T-helper 1 cell treated with Interleukin-12 subunit alpha and Interleukin-12 subunit beta and Interleukin-4 antibody, amounts not matched to agents 30 μg/mL and 1 μg/mL, for 36 hours (primary cell): ENCODE measurements around the gene MRPL14.

ENCODE experiments used
- H3K27ac Mint-ChIP-seq: one replicate; pipeline ENCODE4 v1.8.0; 2021; ENCODE audit warnings: mild to moderate bottlenecking, mixed read lengths
- H3K27me3 Mint-ChIP-seq: one replicate; pipeline ENCODE4 v1.8.0; 2021; ENCODE audit warnings: low read depth, mixed read lengths
- H3K36me3 Mint-ChIP-seq: one replicate; pipeline ENCODE4 v1.8.0; 2021; ENCODE audit warnings: low read depth, mixed read lengths
- H3K4me1 Mint-ChIP-seq: one replicate; pipeline ENCODE4 v1.8.0; 2021; ENCODE audit warnings: low read depth, mixed read lengths
- H3K4me3 Mint-ChIP-seq: one replicate; pipeline ENCODE4 v1.8.0; 2021; ENCODE audit warnings: mild to moderate bottlenecking, moderate library complexity, mixed read lengths
- H3K9me3 Mint-ChIP-seq: one replicate; pipeline ENCODE4 v1.8.0; 2021; ENCODE audit warnings: mixed read lengths

Gene MRPL14

DNA sequence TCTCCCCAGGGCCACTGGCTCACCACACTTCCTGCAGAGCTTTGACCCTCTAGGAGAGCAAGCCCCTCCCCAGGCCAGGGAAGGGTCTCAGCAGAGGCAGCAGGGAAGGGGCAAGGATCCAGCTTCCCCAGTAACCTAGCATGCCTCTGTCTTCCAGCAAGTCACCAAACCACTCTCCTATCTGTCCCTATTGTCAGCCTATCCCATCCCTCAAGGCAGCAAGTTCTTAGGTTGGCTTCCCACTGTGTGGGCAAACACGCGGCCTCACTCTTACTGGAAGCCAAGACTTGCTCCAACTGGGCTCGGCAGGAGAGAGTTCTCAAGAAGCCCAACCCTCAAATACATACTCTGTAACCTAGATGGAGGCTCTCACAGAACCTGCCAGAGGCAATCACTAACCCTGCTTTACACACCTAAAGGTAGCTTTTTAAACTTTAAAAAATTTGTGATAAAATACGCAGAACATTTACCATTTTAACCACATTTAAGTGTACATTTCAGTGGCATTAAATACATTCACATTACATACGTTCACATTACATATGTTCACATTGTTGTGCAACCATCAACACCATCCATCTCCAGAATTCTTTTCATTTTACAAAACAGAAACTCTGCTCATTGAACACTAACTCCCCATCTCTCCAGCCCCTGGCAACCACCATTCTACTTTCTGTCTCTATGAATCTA lies 58.5 kb downstream of the MRPL14 start:
- H3K4me1 Mint-ChIP-seq: peaks cover 24% of the 10 kb centered on the region
- H3K27me3 Mint-ChIP-seq: peaks cover 13% of the 10 kb centered on the region
- no peaks in the 10 kb centered on the region for H3K9me3 Mint-ChIP-seq
- no peak overlapping the region for H3K27ac Mint-ChIP-seq
- no peak overlapping the region for H3K4me3 Mint-ChIP-seq
- H3K36me3 Mint-ChIP-seq: no peaks in the 10 kb centered on the region

DNA sequence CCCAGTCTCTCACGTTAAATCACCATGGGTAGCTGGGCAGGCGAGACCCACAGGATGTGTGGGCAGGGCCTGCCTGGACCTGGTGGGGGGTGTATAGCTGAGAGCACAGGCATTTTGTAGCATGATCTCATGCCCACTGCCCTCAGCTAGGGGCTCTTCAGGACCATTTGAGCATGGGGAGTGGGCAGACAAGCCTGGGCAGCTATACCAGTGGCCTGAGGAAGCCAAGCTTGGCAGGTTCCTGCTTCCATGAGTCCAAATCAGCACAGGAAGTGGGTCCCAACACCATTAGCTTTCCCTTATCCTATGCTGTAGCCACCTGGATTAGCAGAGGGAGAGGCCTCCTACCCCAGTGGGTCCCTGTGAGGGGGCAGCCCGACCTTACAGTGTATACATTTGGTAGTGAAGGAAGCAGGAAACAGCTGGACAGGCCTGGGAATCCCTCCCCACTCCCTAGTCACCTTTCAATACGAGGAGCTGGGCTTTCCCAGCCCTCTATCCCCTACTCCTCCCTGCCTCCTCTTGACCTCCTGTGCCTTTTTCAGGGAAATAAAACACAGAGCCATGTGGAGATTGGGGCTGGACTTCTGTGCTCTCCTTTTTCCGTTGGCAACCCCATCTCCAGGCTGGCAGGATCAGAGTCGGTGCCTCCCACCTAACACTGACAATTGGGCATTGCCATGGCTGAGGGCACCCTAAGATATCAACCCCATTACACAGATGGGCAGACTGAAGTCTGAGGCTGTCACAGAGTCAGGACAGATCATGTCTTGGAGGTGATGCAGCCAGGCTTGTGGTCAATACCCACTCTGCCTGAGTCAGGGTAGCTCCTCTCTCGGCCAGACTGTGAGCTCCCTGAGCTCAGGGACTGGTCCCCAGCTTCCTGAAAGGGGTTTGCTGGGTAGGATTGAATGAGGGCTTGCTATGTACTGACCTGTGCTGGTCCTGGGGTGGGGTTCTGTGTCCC lies 59.8 kb downstream of the MRPL14 start:
- H3K27me3 Mint-ChIP-seq: peaks cover 13% of the 10 kb centered on the region
- peaks cover 18% of the 10 kb centered on the region for H3K4me1 Mint-ChIP-seq
- no peak overlapping the region for H3K27ac Mint-ChIP-seq
- no peaks in the 10 kb centered on the region for H3K9me3 Mint-ChIP-seq
- no peak overlapping the region for H3K4me3 Mint-ChIP-seq
- no peaks in the 10 kb centered on the region for H3K36me3 Mint-ChIP-seq

DNA sequence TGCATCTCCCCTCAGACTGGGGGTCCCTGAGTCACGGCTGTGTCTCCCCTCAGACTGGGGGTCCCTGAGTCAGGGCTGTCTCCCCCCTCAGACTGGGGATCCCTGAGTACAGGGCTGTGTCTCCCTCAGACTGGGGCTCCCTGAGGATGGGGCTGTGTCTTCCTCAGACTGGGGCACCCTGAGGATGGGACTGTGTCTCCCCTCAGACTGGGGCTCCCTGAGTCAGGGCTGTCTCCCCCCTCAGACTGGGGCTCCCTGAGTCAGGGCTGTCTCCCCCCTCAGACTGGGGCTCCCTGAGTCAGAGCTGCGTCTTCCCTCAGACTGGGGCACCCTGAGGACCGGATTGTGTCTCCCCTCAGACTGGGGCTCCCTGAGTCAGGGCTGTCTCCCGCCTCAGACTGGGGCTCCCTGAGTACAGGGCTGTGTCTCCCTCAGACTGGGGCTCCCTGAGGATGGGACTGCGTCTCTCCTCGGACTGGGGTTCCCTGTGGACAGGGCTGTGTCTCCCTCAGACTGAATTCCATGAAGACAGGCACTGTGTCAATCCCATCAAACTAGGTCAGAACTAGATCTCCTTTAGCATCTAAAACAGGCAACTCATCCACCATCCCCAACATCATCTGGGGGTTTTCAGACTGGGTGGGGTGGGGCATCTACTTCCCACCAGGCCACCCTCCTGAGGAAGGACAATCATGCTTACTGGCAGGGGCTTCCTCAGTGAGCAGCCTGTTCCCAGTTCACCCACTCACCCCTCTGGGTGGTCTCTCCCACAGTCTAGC lies 60.7 kb downstream of the MRPL14 start:
- no peak overlapping the region for H3K4me3 Mint-ChIP-seq

DNA sequence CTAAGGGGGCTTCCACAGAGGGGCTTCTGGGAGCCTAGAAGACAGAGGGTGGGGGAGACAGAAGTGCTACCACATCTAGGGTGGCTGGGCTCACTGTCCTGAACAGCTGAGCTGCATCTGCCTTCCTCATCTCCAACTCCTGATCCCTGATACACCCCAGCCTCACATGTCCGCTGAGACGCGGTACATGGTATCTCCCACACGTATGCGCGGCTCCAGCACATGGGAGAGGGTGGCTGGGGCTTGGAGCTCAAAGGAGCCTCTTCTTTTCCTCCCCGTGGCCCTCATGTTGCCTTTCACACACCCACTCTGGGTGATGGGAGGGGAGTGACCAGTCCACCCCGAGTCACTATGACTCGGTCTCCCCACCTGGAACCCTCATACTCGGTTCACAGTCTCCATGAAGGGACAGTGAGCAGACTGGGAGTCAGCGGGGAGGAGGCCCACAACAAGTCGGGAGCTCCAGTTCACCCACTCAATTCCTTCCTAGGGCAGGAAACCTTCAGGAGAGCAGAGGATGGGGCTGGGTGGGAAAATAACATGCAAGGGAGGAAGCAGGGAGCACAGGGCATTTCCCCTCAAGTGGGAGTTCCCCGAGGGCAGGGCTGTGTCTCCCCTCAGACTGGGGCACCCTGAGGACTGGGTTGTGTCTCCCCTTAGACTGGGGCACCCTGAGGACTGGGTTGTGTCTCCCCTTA lies 61.7 kb downstream of the MRPL14 start:
- Mint-ChIP-seq H3K4me1 (peaks cover 13% of the 10 kb centered on the region), H3K9me3 (no peaks in the 10 kb centered on the region), H3K4me3 (no peak overlapping the region), H3K27me3 (peaks cover 5% of the 10 kb centered on the region), H3K27ac (no peak overlapping the region), H3K36me3 (no peaks in the 10 kb centered on the region)

More for the DNA sequence above, 60.7 kb downstream of the MRPL14 start:
- Mint-ChIP-seq H3K27me3 (peaks cover 12% of the 10 kb centered on the region), H3K9me3 (no peaks in the 10 kb centered on the region), H3K4me1 (peaks cover 14% of the 10 kb centered on the region), H3K36me3 (no peaks in the 10 kb centered on the region), H3K27ac (no peak overlapping the region)

DNA sequence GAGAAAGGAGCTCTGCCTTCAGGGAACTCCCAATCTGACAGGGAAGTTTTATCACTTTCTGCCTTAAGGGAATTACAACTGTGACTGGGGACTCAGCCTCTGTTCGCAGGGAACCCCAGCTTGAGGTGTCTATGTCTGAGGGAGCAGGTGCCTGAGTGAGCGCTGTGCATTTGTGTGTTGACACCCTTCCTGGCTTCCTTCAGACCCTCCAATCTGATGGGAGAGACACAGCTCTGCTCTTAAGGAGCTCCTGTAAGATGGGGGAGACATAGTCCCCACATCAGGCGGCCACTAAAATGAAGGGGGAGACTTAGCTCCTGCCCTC lies 62.3 kb downstream of the MRPL14 start:
- Mint-ChIP-seq H3K36me3 (no peaks in the 10 kb centered on the region), H3K27ac (no peak overlapping the region), H3K4me3 (no peak overlapping the region), H3K27me3 (no peaks in the 10 kb centered on the region), H3K9me3 (peaks cover 3% of the 10 kb centered on the region), H3K4me1 (peaks cover 15% of the 10 kb centered on the region)

DNA sequence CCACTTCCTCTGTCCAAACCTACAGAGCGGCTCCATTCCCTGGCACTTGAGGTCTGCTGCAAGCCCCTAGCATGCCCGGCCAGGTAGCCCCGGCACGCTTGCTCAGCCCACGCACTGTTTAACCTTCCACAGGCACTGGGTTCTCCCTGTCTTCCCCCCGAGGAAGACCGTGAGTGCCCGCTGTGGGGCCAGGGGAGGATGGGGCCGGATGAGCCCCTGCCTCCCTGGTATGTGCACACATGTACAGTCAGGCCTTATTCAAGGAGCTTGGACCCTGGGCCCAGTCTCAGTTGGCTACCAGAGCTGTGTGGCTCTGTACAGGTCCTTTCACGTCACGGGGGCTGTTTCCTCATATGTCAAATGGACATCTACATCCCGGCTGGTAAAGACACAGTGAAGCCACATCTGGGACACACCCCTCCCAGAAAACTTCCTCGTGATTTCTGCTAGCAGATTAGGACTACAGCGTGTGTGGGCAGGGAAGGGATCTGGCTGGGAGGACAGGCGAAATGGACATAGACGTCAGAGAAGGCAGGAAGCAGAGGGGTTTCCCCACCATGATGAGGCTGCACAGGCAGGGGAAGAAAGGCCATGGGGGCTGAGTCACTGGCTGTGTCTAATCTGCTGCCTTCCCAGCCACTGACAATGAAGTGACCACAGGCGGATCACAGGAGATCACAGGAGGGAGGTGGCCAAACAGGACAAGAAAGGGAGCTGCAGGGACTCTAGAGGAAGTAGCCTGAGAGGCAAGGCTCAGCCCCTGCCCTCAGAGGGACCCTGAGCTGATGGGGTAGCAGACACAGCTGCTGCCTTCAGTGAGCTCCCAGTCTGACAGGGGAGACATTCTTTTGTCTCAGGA lies 62.9 kb downstream of the MRPL14 start:
- Mint-ChIP-seq H3K27ac (peak overlapping the region; percentile 3), H3K36me3 (no peaks in the 10 kb centered on the region), H3K4me1 (peaks cover 17% of the 10 kb centered on the region), H3K4me3 (no peak overlapping the region), H3K27me3 (no peaks in the 10 kb centered on the region), H3K9me3 (peaks cover 5% of the 10 kb centered on the region)

DNA sequence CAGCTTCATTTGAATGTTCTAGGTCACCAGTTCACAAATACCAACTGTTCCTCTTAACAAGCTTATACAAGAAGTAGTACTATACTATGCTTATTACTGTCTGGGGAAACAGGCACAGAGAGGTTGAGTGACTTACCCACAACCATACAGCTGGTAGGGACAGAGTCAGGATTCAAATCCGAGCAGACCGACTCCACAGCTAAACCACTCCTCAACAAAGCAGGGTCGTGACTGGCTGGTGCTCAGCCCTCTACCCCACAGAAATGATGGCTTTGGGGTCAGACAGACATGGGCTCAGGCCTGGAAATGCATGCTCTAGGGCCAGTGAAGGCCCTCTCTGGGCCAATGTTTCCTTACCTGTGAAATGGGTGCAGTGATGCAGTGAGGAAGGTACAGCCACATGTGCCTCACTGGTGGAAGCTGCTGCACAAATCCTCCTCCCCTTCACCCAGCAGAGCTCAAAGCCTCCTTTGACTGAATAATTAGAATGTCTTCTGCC lies 63.6 kb downstream of the MRPL14 start:
- Mint-ChIP-seq H3K4me3 (no peak overlapping the region), H3K36me3 (no peaks in the 10 kb centered on the region), H3K9me3 (peaks cover 5% of the 10 kb centered on the region), H3K4me1 (peaks cover 21% of the 10 kb centered on the region), H3K27ac (no peak overlapping the region), H3K27me3 (no peaks in the 10 kb centered on the region)
